IMR-90 (cell line): ENCODE results near the gene ZRSR2. TPM values are rescaled to one million over a fixed set of nuclear protein-coding genes. Genes with fewer than 3 reads are reported as not detected.
"Not testable (repeated sequence)": the region's sequence is repeated elsewhere in the genome, so short reads cannot be mapped to it uniquely, and the experiment has no call there.

ENCODE experiments used
- ATAC-seq: fragments of 200-7000 bp; cut with Tn5 transposase; 2 replicates; pipeline ENCODE4 v1.9.1; 2020; ENCODE audit warnings: low read depth, mild to moderate bottlenecking, moderate library complexity
- BruUV-seq: library from RNA; stranded (reverse); fragments of 400-500 nt; replicated peaks from 2 replicates; lab custom pipeline; 2021; lab: Mats Ljungman, UMichigan
- CTCF ChIA-PET: fragments of 300-600 bp; formaldehyde crosslinking; extraction: SDS; loops from one replicate; lab custom pipeline; 2021; ENCODE audit warnings: antibody characterized with exemption; lab: Yijun Ruan, JAX
- POLR2A ChIA-PET: fragments of 300-600 bp; sonication (Branson Sonifier 250); formaldehyde crosslinking; loops from one replicate; lab custom pipeline; 2022; ENCODE audit warnings: antibody characterized with exemption; ENCODE audit not compliant: unreplicated experiment; lab: Charles Lee
- DNase-seq: peaks from one replicate; pipeline ENCODE4 v3.0.0; 2013
- H2AFZ ChIP-seq: replicated peaks from 2 replicates; pipeline ENCODE3; 2013; ENCODE audit warnings: low read length, mild to moderate bottlenecking; ENCODE audit not compliant: poor library complexity
- H2AK5ac ChIP-seq: 2 replicates; pipeline ENCODE4 v1.6.1; 2013; ENCODE audit warnings: low read depth, low read length, inconsistent platforms
- H2AK9ac ChIP-seq: replicated peaks from 2 replicates; pipeline ENCODE3; 2013; ENCODE audit warnings: mild to moderate bottlenecking, low read depth, low read length, moderate library complexity; ENCODE audit not compliant: poor library complexity
- H2BK120ac ChIP-seq: 2 replicates; pipeline ENCODE4 v1.6.1; 2013; ENCODE audit warnings: low read depth, low read length, inconsistent platforms
- H2BK15ac ChIP-seq: 3 replicates; pipeline ENCODE4 v1.6.1; 2013; ENCODE audit warnings: low read depth, low read length, inconsistent platforms
- H2BK20ac ChIP-seq: 2 replicates; pipeline ENCODE4 v1.6.1; 2013; ENCODE audit warnings: low read depth, mild to moderate bottlenecking, inconsistent platforms, low read length, moderate library complexity
- H2BK5ac ChIP-seq: 2 replicates; pipeline ENCODE4 v1.6.1; 2013; ENCODE audit warnings: mild to moderate bottlenecking, low read depth, low read length, inconsistent platforms; ENCODE audit not compliant: poor library complexity, severe bottlenecking
- H3K14ac ChIP-seq: replicated peaks from 2 replicates; pipeline ENCODE4 v1.6.1; 2013; ENCODE audit warnings: low read depth, low read length, inconsistent platforms
- H3K18ac ChIP-seq: 2 replicates; pipeline ENCODE4 v1.6.1; 2013; ENCODE audit warnings: low read depth, low read length, control low read depth
- H3K23ac ChIP-seq: 2 replicates; pipeline ENCODE4 v1.6.1; 2013; ENCODE audit warnings: low read depth, low read length, inconsistent platforms
- H3K27ac ChIP-seq: 2 replicates; pipeline ENCODE4 v1.5.1; 2013; ENCODE audit warnings: mild to moderate bottlenecking, control low read depth, low read length; ENCODE audit not compliant: insufficient read depth
- H3K27me3 ChIP-seq: 2 replicates; pipeline ENCODE4 v1.6.1; 2013; ENCODE audit warnings: low read length; ENCODE audit not compliant: control insufficient read depth, insufficient read depth
- H3K36me3 ChIP-seq: 2 replicates; pipeline ENCODE4 v1.6.1; 2013; ENCODE audit warnings: low read length, mixed read lengths; ENCODE audit not compliant: control insufficient read depth, insufficient read depth
- H3K4ac ChIP-seq: 2 replicates; pipeline ENCODE4 v1.6.1; 2013; ENCODE audit warnings: low read depth, low read length, inconsistent platforms
- H3K4me1 ChIP-seq: 2 replicates; pipeline ENCODE4 v1.6.1; 2013; ENCODE audit warnings: low read length, mixed read lengths; ENCODE audit not compliant: control insufficient read depth, insufficient read depth
- H3K4me2 ChIP-seq: 2 replicates; pipeline ENCODE4 v1.6.1; 2013; ENCODE audit warnings: low read depth, mild to moderate bottlenecking, control low read depth, low read length, moderate library complexity
- H3K4me3 ChIP-seq: 2 replicates; pipeline ENCODE4 v1.5.1; 2013; ENCODE audit warnings: low read depth, mild to moderate bottlenecking, control low read depth, low read length, moderate library complexity; ENCODE audit not compliant: insufficient read depth
- H3K56ac ChIP-seq: 2 replicates; pipeline ENCODE4 v1.6.1; 2013; ENCODE audit warnings: low read length, inconsistent platforms; ENCODE audit not compliant: insufficient read depth; ENCODE audit errors: extremely low read depth
- H3K79me1 ChIP-seq, 2 experiments: 2 replicates each; pipeline ENCODE4 v1.6.1; 2013; ENCODE audit warnings: low read length in 2 of 2, inconsistent platforms in 1 of 2, low read depth in 1 of 2
- H3K9ac ChIP-seq: 2 replicates; pipeline ENCODE4 v1.6.1; 2013; ENCODE audit warnings: low read depth, low read length, control low read depth
- H3K9me1 ChIP-seq: 2 replicates; pipeline ENCODE4 v1.6.1; 2013; ENCODE audit warnings: low read length, inconsistent platforms; ENCODE audit not compliant: insufficient read depth
- H3K9me3 ChIP-seq: 2 replicates; pipeline ENCODE4 v1.6.1; 2013; ENCODE audit warnings: low read length; ENCODE audit not compliant: control insufficient read depth, insufficient read depth
- H4K20me1 ChIP-seq: 2 replicates; pipeline ENCODE4 v1.6.1; 2013; ENCODE audit warnings: low read length, inconsistent platforms; ENCODE audit not compliant: insufficient read depth
- H4K5ac ChIP-seq: 2 replicates; pipeline ENCODE4 v1.6.1; 2013; ENCODE audit warnings: mild to moderate bottlenecking, low read depth, low read length, control low read depth
- H4K8ac ChIP-seq, 2 experiments: 2 replicates each; pipeline ENCODE4 v1.6.1; 2013; ENCODE audit warnings: low read depth in 2 of 2, low read length in 2 of 2, control low read depth in 1 of 2, inconsistent platforms in 1 of 2
- H4K91ac ChIP-seq: 2 replicates; pipeline ENCODE4 v1.6.1; 2013; ENCODE audit warnings: low read depth, low read length, inconsistent platforms; ENCODE audit not compliant: insufficient read depth
- CEBPB ChIP-seq: IDR thresholded peaks from 2 replicates; pipeline ENCODE4 v1.6.1; 2012; ENCODE audit warnings: low read depth, low read length, improper control_type of control experiment
- WGBS, 2 experiments: methylation state at CpG; one replicate each; pipeline versions ENCODE4 v1.1.5 to v1.1.7; 2013; ENCODE audit warnings: missing lambda C conversion rate in 2 of 2; ENCODE audit not compliant: insufficient read length in 1 of 2; ENCODE audit errors: extremely low coverage in 2 of 2; 5-methylcytosine and 5-hydroxymethylcytosine counted together
- dilution Hi-C: fragments of 300-500 bp; cut with HindIII; formaldehyde crosslinking; loops from one replicate; pipeline ENCODE4 v1.14.3; 2018; ENCODE audit warnings: low sequenced_read_pairs; ENCODE audit not compliant: unreplicated experiment
- in situ Hi-C: fragments of 300-500 bp; cut with MboI; formaldehyde crosslinking; loops from 3 replicates; pipeline ENCODE4 v1.14.3; 2019; ENCODE audit warnings: low sequenced_read_pairs, inconsistent platforms, mixed read lengths
- intact Hi-C: fragments of 100-400 bp; cut with micrococcal nuclease; formaldehyde crosslinking; loops from 2 replicates; pipeline ENCODE4 v1.10.0; 2022
- polyA plus RNA-seq, 3 experiments: library from polyadenylated mRNA; depleted of rRNA; stranded (reverse); fragments of >200 nt; gene quantifications; 2 replicates each; pipeline ENCODE4 v1.2.3, GENCODE V29; 2012; ENCODE audit warnings: low replicate concordance in 1 of 3
- total RNA-seq: library from RNA; depleted of rRNA; stranded (reverse); fragments of >200 nt; gene quantifications from 2 replicates; pipeline ENCODE4 v1.2.3, GENCODE V29; 2012
- TF ChIP-seq, protein P1 (sequence below): fragments of 150-350 bp; IDR thresholded peaks from 2 replicates; pipeline ENCODE4 v1.6.1; 2017; ENCODE audit warnings: mild to moderate bottlenecking, antibody characterized with exemption, low read length, low read depth

Gene ZRSR2
- total and polyA plus RNA-seq, 2 of the 4 experiments (the other 2 are of a cell fraction): 4.7 to 11.3 TPM

DNA sequence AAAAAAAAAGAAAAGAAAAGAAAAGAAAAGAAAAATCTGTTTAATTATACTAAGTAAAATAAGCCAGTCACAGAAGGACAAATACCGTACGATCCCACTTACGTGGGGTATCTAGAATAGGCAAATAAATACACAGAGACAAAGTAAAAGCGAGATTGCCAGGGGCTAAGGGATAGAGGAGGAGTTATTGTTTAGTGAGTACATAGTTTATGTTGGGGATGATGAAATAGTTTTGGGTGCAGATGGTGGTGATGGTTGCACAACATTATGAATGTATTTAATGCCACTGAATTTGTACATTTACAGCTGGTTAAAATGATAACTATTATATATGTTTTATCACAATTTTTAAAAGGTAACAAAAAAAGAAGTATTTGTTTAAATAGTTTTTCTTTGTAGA lies 45.1 kb upstream of the ZRSR2 start:
- peak; percentile 52 for DNase-seq

DNA sequence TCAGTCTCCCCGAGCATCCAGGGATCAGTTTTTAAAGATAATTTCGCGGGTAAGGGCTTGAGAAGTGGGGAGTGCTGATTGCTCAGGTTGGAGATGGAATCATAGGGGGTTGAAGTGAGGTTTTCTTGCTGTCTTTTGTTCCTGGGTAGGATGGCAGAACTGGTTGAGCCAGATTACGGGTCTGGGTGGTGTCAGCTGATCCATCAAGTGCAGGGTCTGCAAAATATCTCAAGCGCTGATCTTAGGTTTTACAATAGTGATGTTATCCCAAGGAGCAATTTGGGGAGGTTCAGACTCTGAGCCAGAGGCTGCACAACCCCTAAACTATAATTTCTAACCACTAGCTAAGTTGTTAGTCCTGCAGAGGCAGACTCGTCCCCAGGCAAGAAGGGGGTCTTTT lies 43.6 kb upstream of the ZRSR2 start:
- H3K27me3 ChIP-seq, H3K4me3 ChIP-seq, H2BK15ac ChIP-seq, H4K8ac ChIP-seq, POLR2A ChIA-PET, CTCF ChIA-PET, H3K36me3 ChIP-seq, dilution Hi-C loops, H3K4me2 ChIP-seq, H4K91ac ChIP-seq, H3K9ac ChIP-seq, H3K56ac ChIP-seq, H3K79me1 ChIP-seq, H3K23ac ChIP-seq, H2BK20ac ChIP-seq, DNase-seq, H3K18ac ChIP-seq, H3K4ac ChIP-seq, BruUV-seq, H2AFZ ChIP-seq, ATAC-seq, H4K5ac ChIP-seq, in situ Hi-C loops, H3K27ac ChIP-seq, H2BK5ac ChIP-seq, H3K14ac ChIP-seq, H2AK9ac ChIP-seq, H3K9me3 ChIP-seq, H2BK120ac ChIP-seq, H2AK5ac ChIP-seq, intact Hi-C loops: not testable (repeated sequence)
- no CpG with 5 or more reads among the region's 6 CpGs for WGBS, 2 experiments
- Histone ChIP-seq H4K20me1 (peaks cover 11% of the 10 kb centered on the region), H3K4me1 (peaks cover 10% of the 10 kb centered on the region), H3K9me1 (peaks cover 12% of the 10 kb centered on the region; the same call in 1 of the 2 replicates)

More for the DNA sequence above, 45.1 kb upstream of the ZRSR2 start:
- no CpG with 5 or more reads among the region's 4 CpGs for WGBS, 2 experiments
- H3K9me1 ChIP-seq: peaks cover 8% of the 10 kb centered on the region; the same call in 1 of the 2 replicates
- no peak overlapping the region for H3K4ac ChIP-seq
- BruUV-seq: no TSS peak
- no peak overlapping the region for H2AFZ ChIP-seq
- no peaks in the 10 kb centered on the region for H3K36me3 ChIP-seq
- H2BK20ac ChIP-seq: no peak overlapping the region
- H2AK5ac ChIP-seq: no peak overlapping the region
- H2BK120ac ChIP-seq: no peak overlapping the region
- no peaks in the 10 kb centered on the region for H3K27me3 ChIP-seq
- no peak overlapping the region for H4K8ac ChIP-seq
- H4K91ac ChIP-seq: no peak overlapping the region
- H3K14ac ChIP-seq: no peak overlapping the region
- peaks cover 0 to 5% of the 10 kb centered on the region in 2 experiments; a peak in 1 of 4 replicates for H3K79me1 ChIP-seq
- H3K4me2 ChIP-seq: no peak overlapping the region
- POLR2A ChIA-PET: no interaction called here
- no peak overlapping the region for H2AK9ac ChIP-seq
- H3K56ac ChIP-seq: no peak overlapping the region
- H3K18ac ChIP-seq: no peak overlapping the region
- ATAC-seq: peak; percentile 60
- H3K27ac ChIP-seq: no peak overlapping the region
- H4K5ac ChIP-seq: no peak overlapping the region
- peak; percentile 93 for TF ChIP-seq CEBPB
- TF ChIP-seq, protein P1, sequence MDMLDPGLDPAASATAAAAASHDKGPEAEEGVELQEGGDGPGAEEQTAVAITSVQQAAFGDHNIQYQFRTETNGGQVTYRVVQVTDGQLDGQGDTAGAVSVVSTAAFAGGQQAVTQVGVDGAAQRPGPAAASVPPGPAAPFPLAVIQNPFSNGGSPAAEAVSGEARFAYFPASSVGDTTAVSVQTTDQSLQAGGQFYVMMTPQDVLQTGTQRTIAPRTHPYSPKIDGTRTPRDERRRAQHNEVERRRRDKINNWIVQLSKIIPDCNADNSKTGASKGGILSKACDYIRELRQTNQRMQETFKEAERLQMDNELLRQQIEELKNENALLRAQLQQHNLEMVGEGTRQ: no peak
- in situ Hi-C loops: no loop called here
- dilution Hi-C loops: no loop called here
- H2BK15ac ChIP-seq: no peak overlapping the region
- H3K4me1 ChIP-seq: peaks cover 4% of the 10 kb centered on the region; the same call in 1 of the 2 replicates
- no peak overlapping the region for H3K4me3 ChIP-seq
- no peaks in the 10 kb centered on the region for H4K20me1 ChIP-seq
- no peak overlapping the region for H2BK5ac ChIP-seq
- H3K9me3 ChIP-seq: no peaks in the 10 kb centered on the region
- intact Hi-C loops: no loop called here
- no peak overlapping the region for H3K23ac ChIP-seq
- CTCF ChIA-PET: no interaction called here
- no peak overlapping the region for H3K9ac ChIP-seq
